Large intestine (tissue), 3 donors: ENCODE results near the gene DMD. TPM values are rescaled to one million over a fixed set of nuclear protein-coding genes. Genes with fewer than 3 reads are reported as not detected.

ENCODE experiments used
- DNase-seq, 2 donors: peaks; one replicate each; pipeline versions ENCODE4 v3.0.0 to v3.0.0-alpha.2; 2013
- H3K27ac ChIP-seq: one replicate; pipeline ENCODE4 v1.5.1; 2013; ENCODE audit warnings: low read length
- H3K27me3 ChIP-seq: 2 replicates; pipeline ENCODE4 v1.6.1; 2013; ENCODE audit warnings: low read length; ENCODE audit not compliant: control insufficient read depth, insufficient read depth
- H3K36me3 ChIP-seq: 2 replicates; pipeline ENCODE4 v1.6.1; 2013; ENCODE audit warnings: low read length; ENCODE audit not compliant: control insufficient read depth, insufficient read depth
- H3K4me1 ChIP-seq: one replicate; pipeline ENCODE4 v1.6.1; 2013; ENCODE audit warnings: low read length; ENCODE audit not compliant: control insufficient read depth, insufficient read depth
- H3K4me3 ChIP-seq: one replicate; pipeline ENCODE4 v1.5.1; 2013; ENCODE audit warnings: low read length
- H3K9me3 ChIP-seq: one replicate; pipeline ENCODE4 v1.6.1; 2013; ENCODE audit warnings: mild to moderate bottlenecking, low read depth, low read length, moderate library complexity; ENCODE audit not compliant: control insufficient read depth
- WGBS: methylation state at CpG from one replicate; pipeline ENCODE4 v1.1.5; 2013; ENCODE audit warnings: low lambda C conversion rate; ENCODE audit not compliant: insufficient coverage; 5-methylcytosine and 5-hydroxymethylcytosine counted together
- polyA plus RNA-seq: library from polyadenylated mRNA; unstranded; fragments of 120-200 nt; gene quantifications from one replicate; pipeline ENCODE4 v1.2.1, GENCODE V29; 2013

The DMD gene
- polyA plus RNA-seq, 1 donor = 23.3 TPM

DNA sequence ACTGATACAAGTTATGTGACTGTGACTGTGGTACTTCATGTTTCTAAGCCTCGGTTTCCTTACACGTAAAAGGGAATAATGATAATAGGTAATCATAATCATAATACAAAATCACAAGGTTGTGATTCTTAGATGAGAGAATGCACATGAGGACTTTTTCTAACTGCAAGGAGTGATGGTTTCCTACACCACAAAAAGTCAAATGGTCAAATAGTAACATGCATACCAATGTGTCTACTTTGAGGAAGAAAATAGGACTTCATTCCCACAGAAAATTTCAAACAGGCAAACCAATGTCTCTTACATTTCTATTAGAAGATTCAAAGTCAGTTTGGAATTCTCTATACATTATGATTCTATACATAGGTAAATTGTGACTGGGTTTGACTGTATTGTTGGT lies 1770.8 kb downstream of the DMD start:
- Histone ChIP-seq H3K36me3 (no peaks in the 10 kb centered on the region), H3K27me3 (no peaks in the 10 kb centered on the region), H3K27ac (no peak overlapping the region), H3K4me3 (no peak overlapping the region), H3K9me3 (no peaks in the 10 kb centered on the region), H3K4me1 (peaks cover 1% of the 10 kb centered on the region)
- whole genome bisulfite sequencing = 100% methylated on average over 1 of the region's 2 CpGs
- DNase-seq = no peak

DNA sequence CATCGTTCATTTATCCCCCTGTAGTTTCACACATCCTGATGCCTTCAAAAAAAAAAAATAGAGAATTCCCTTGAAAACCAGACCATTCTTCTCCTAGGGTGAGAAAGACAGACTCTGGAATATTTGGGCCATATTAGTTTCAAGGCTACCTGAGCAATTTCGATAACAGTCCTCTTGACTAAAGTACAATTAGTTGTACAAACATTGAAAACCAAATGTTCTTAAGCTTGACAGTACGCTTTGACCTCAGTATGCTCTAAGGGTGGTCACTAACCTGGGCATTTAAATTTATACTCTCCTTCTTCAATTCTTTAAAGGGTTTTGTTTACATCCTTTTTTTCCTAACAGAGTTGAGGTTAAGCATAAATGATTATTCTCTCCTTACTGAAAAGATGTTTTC lies 1774.9 kb downstream of the DMD start:
- no peak for DNase-seq
- no peak overlapping the region for H3K27ac ChIP-seq
- no peaks in the 10 kb centered on the region for H3K36me3 ChIP-seq
- H3K27me3 ChIP-seq = no peaks in the 10 kb centered on the region
- H3K4me3 ChIP-seq = no peak overlapping the region
- peaks cover 3% of the 10 kb centered on the region for H3K4me1 ChIP-seq
- H3K9me3 ChIP-seq = no peaks in the 10 kb centered on the region
- no CpG with 5 or more reads among the region's 3 CpGs for WGBS

GRCh38 chrX:31435592-31435991 lies 1775.8 kb downstream of the DMD start:
- Histone ChIP-seq H3K4me3 (no peak overlapping the region), H3K27ac (no peak overlapping the region), H3K9me3 (no peaks in the 10 kb centered on the region), H3K4me1 (peaks cover 3% of the 10 kb centered on the region), H3K36me3 (no peaks in the 10 kb centered on the region), H3K27me3 (no peaks in the 10 kb centered on the region)
- WGBS = no CpG with 5 or more reads among the region's 7 CpGs
- DNase-seq = peak; percentile 5 to 55

GRCh38 chrX:31433856-31434255 lies 1777.5 kb downstream of the DMD start:
- WGBS = no CpG with 5 or more reads among the region's 1 CpG
- no peak for DNase-seq
- Histone ChIP-seq H3K27me3 (no peaks in the 10 kb centered on the region), H3K4me1 (peaks cover 3% of the 10 kb centered on the region), H3K36me3 (no peaks in the 10 kb centered on the region), H3K27ac (no peak overlapping the region), H3K4me3 (no peak overlapping the region), H3K9me3 (no peaks in the 10 kb centered on the region)

DNA sequence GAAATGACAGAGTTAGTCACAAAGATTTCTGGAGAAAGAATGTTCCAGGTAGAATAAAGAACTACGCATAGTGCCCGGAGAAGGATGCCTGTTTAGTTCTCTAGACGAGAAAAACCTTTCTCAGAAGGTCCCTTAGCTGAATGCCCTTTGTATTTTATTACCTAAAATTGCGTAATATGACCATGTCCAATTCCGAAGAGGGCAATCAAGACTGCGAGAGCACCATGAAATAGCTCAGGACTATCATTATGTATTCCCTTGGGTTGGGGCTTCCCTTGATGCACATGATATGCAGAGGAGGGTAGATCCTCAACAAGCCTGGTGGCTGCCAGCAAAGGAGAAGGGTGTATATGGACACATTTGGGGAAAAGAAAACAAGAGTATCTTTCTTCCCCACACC lies 1781.4 kb downstream of the DMD start:
- WGBS = no CpG with 5 or more reads among the region's 6 CpGs
- Histone ChIP-seq H3K4me1 (no peaks in the 10 kb centered on the region), H3K36me3 (no peaks in the 10 kb centered on the region), H3K27me3 (no peaks in the 10 kb centered on the region), H3K4me3 (no peak overlapping the region), H3K27ac (no peak overlapping the region), H3K9me3 (no peaks in the 10 kb centered on the region)
- peak in 1 of 2 donors; percentile 2 for DNase-seq

GRCh38 chrX:31423609-31424189 lies 1787.7 kb downstream of the DMD start:
- Histone ChIP-seq H3K27ac (no peak overlapping the region), H3K4me1 (no peaks in the 10 kb centered on the region), H3K4me3 (no peak overlapping the region), H3K27me3 (no peaks in the 10 kb centered on the region), H3K9me3 (no peaks in the 10 kb centered on the region), H3K36me3 (no peaks in the 10 kb centered on the region)
- no CpG with 5 or more reads among the region's 6 CpGs for WGBS
- DNase-seq = peak; percentile 12 to 25

GRCh38 chrX:31421441-31421840 lies 1789.9 kb downstream of the DMD start:
- H3K4me1 ChIP-seq = no peaks in the 10 kb centered on the region
- no peak overlapping the region for H3K4me3 ChIP-seq
- H3K9me3 ChIP-seq = no peaks in the 10 kb centered on the region
- 100% methylated on average over 1 of the region's 3 CpGs for WGBS
- H3K27ac ChIP-seq = no peak overlapping the region
- no peaks in the 10 kb centered on the region for H3K27me3 ChIP-seq
- no peaks in the 10 kb centered on the region for H3K36me3 ChIP-seq
- no peak for DNase-seq

DNA sequence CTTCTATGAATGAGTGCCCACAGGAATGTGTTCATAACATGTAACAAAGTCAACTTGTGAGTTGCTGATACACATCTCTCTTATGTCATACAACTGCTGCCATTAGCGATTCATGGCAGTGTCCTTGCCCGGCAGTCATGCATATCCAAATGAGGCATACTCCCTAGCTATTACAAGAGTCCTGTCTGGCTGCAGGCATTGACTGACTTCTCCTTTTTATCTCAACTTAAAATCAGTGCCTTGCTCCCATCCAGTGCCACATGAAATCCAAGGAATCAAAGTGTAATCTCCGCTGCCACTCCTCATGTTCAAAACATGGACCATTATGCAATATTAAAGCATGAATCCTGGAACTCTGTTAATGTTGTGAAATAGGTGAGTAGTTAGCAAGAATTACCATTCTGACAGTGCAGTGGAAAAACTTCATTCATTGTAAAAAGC lies 1790.6 kb downstream of the DMD start:
- no CpG with 5 or more reads among the region's 3 CpGs for WGBS
- Histone ChIP-seq H3K4me3 (no peak overlapping the region), H3K27me3 (no peaks in the 10 kb centered on the region), H3K27ac (no peak overlapping the region), H3K4me1 (no peaks in the 10 kb centered on the region), H3K36me3 (no peaks in the 10 kb centered on the region), H3K9me3 (no peaks in the 10 kb centered on the region)
- DNase-seq = no peak

DNA sequence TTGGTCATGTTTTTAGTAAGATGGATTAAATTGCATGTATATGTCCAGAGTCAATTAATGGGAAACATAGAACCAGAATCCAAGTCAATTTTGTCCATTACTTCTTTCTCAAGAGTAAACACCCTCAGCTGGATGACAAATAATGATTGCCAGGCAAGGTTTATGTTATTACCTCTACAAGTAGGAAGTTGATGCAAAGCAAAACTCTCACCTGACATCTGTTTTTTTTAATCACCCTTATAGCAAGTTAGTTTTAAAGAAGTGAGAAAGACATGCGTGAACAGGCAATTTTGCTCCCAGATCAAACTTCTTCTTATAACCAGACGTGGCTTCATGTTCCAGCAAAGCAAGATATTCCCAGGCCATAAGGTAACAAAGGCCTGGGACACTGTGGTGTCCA lies 1791.0 kb downstream of the DMD start:
- H3K27ac ChIP-seq = no peak overlapping the region
- WGBS = no CpG with 5 or more reads among the region's 2 CpGs

GRCh38 chrX:31397119-31397518 lies 1814.2 kb downstream of the DMD start:
- DNase-seq = peak in 1 of 2 donors; percentile 18
- Histone ChIP-seq H3K36me3 (no peaks in the 10 kb centered on the region), H3K9me3 (no peaks in the 10 kb centered on the region), H3K4me1 (no peaks in the 10 kb centered on the region), H3K27me3 (no peaks in the 10 kb centered on the region), H3K27ac (no peak overlapping the region), H3K4me3 (no peak overlapping the region)
- no CpG with 5 or more reads among the region's 3 CpGs for WGBS

More for the DNA sequence above, 1791.0 kb downstream of the DMD start:
- H3K9me3 ChIP-seq = no peaks in the 10 kb centered on the region
- no peak overlapping the region for H3K4me3 ChIP-seq
- H3K4me1 ChIP-seq = no peaks in the 10 kb centered on the region
- DNase-seq = no peak
- no peaks in the 10 kb centered on the region for H3K36me3 ChIP-seq
- no peaks in the 10 kb centered on the region for H3K27me3 ChIP-seq

DNA sequence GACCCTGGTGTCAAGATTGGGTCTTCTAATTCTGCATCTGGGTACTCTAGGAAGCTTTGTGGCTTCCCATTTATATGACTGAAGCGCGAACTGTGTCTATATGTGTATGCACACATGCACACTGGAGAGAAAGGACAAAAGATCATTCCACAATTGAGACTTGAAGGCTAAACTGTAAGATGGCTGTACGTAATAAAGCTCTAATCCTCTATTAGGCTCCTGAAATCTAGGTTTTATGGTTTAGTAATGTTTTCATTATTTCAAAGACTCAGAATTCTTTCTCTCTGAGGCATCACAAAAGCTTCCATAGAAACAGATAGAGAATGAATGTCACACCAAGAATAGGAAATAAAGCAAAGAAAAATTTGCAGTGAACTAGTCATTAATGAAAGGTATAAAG lies 1818.8 kb downstream of the DMD start:
- WGBS = no CpG with 5 or more reads among the region's 3 CpGs
- no peaks in the 10 kb centered on the region for H3K27me3 ChIP-seq
- H3K4me1 ChIP-seq = no peaks in the 10 kb centered on the region

More for the DNA sequence above, 1818.8 kb downstream of the DMD start:
- no peak for DNase-seq
- H3K9me3 ChIP-seq = no peaks in the 10 kb centered on the region
- H3K36me3 ChIP-seq = no peaks in the 10 kb centered on the region
- no peak overlapping the region for H3K4me3 ChIP-seq
- no peak overlapping the region for H3K27ac ChIP-seq
